T-helper 9 cell (primary cell): ENCODE data around the gene SYCN.
A peak's percentile ranks its signal among the peaks of the same experiment; 100 is the strongest.
"Not testable (repeated sequence)": the region's sequence is repeated elsewhere in the genome, so short reads cannot be mapped to it uniquely, and the experiment has no call there.

Experiments
- DNase-seq: peaks from one replicate; pipeline ENCODE4 v3.0.0-alpha.2; 2020
- total RNA-seq, 2 donors: gene quantifications; one replicate each; lab custom pipeline; 2026; lab: John Stamatoyannopoulos, UW

The SYCN gene
- total RNA-seq: 0 reads per million in 2 donors

GRCh38 chr19:39203372-39204341 is at the start of gene SYCN:
TSS of gene SYCN (minus strand) at chr19:39204263. CDS start at chr19:39204254, 9 bp downstream.
- DNase-seq: no peak

GRCh38 chr19:39253374-39254149 is 49.5 kb upstream of the SYCN start:
- DNase-seq: no peak

- no peak for DNase-seq
Observed at GRCh38 chr19:39252458-39252857, 48.4 kb upstream of the SYCN start.

- no peak for DNase-seq
Observed at GRCh38 chr19:39251846-39252245, 47.8 kb upstream of the SYCN start.

GRCh38 chr19:39251081-39251480 is 47.0 kb upstream of the SYCN start:
- no peak for DNase-seq

- DNase-seq: no peak
Observed at GRCh38 chr19:39248806-39249205, 44.7 kb upstream of the SYCN start, which contains the start of gene IFNL4. TSS of gene IFNL4 (minus strand) at chr19:39248856.

GRCh38 chr19:39247701-39248664 is 43.9 kb upstream of the SYCN start:
- DNase-seq: no peak

GRCh38 chr19:39246951-39247669 is 43.0 kb upstream of the SYCN start:
- DNase-seq: peak; percentile 17

GRCh38 chr19:39245166-39245565 is 41.1 kb upstream of the SYCN start:
- DNase-seq: not testable (repeated sequence)

- DNase-seq: not testable (repeated sequence)
Observed at GRCh38 chr19:39244410-39245100, 40.5 kb upstream of the SYCN start, which contains the start of gene IFNL3. TSS of gene IFNL3 (minus strand) at chr19:39245006. CDS start at chr19:39244967, 39 bp downstream.

GRCh38 chr19:39243741-39244140 is 39.7 kb upstream of the SYCN start:
- DNase-seq: not testable (repeated sequence)

- no peak for DNase-seq
Observed at GRCh38 chr19:39240421-39240820, 36.4 kb upstream of the SYCN start.

- no peak for DNase-seq
Observed at GRCh38 chr19:39238944-39239343, 34.9 kb upstream of the SYCN start.

- DNase-seq: no peak
Observed at GRCh38 chr19:39238209-39238608, 34.1 kb upstream of the SYCN start.

GRCh38 chr19:39237200-39238184 is 33.4 kb upstream of the SYCN start:
- DNase-seq: peak; percentile 6

GRCh38 chr19:39236527-39236926 is 32.5 kb upstream of the SYCN start:
- peak; percentile 9 for DNase-seq

- no peak for DNase-seq
Observed at GRCh38 chr19:39232708-39233107, 28.6 kb upstream of the SYCN start.

- DNase-seq: no peak
Observed at GRCh38 chr19:39230096-39230764, 26.2 kb upstream of the SYCN start.

GRCh38 chr19:39224910-39225309 is 20.8 kb upstream of the SYCN start:
- no peak for DNase-seq
